SK-N-SH (cell line): ENCODE results near the gene IQCK. TPM values are rescaled to one million over a fixed set of nuclear protein-coding genes. Genes with fewer than 3 reads are reported as not detected.

Experiments used
- CTCF ChIA-PET: fragments of 300-600, 350-600 bp; formaldehyde crosslinking; extraction: SDS; loops from one replicate; lab custom pipeline; 2021; lab: Yijun Ruan, JAX
- POLR2A ChIA-PET: fragments of 350-600 bp; sonication (Branson Sonifier 250); formaldehyde crosslinking; extraction: SDS; loops from one replicate; lab custom pipeline; 2020; ENCODE audit warnings: antibody characterized with exemption, inconsistent platforms; lab: Yijun Ruan, JAX
- DNase-seq: peaks from one replicate; pipeline ENCODE4 v3.0.0; 2012
- H2AFZ ChIP-seq: fragments of 200-600 bp; sonication (generic); 2 replicates; pipeline ENCODE4 v1.8.1; 2016; ENCODE audit warnings: antibody characterized with exemption, mild to moderate bottlenecking, low read depth
- H3F3A ChIP-seq: fragments of 200-600 bp; sonication (generic); replicated peaks from 2 replicates; pipeline ENCODE3; 2016; ENCODE audit warnings: antibody characterized with exemption, mild to moderate bottlenecking; ENCODE audit not compliant: insufficient read depth
- H3K27ac ChIP-seq, 2 experiments: fragments of 200-500 bp in 1 of 2; fragments of 200-600 bp in 1 of 2; sonication (Bioruptor generic) in 1 of 2; sonication (generic), shearing (Covaris generic) in 1 of 2; 2 replicates each; pipeline versions ENCODE4 v1.5.1 to v1.6.1; 2014 to 2016; ENCODE audit warnings: low read depth in 2 of 2, inconsistent platforms in 1 of 2, low read length in 1 of 2, mild to moderate bottlenecking in 1 of 2, mixed read lengths in 1 of 2
- H3K27me3 ChIP-seq: fragments of 200-600 bp; sonication (generic), shearing (Covaris generic); 2 replicates; pipeline ENCODE4 v1.6.1; 2016; ENCODE audit warnings: mixed run types; ENCODE audit not compliant: insufficient read depth
- H3K36me3 ChIP-seq, 2 experiments: fragments of 200-500 bp in 1 of 2; fragments of 200-600 bp in 1 of 2; sonication (Bioruptor generic) in 1 of 2; sonication (generic) in 1 of 2; replicated peaks in 1 of 2; 2 replicates each; pipeline versions ENCODE3 to v1.5.1; 2014 to 2016; ENCODE audit warnings: low read length in 1 of 2, mild to moderate bottlenecking in 1 of 2; ENCODE audit not compliant: insufficient read depth in 2 of 2, control insufficient read depth in 1 of 2
- H3K4me1 ChIP-seq, 2 experiments: fragments of 200-500 bp in 1 of 2; fragments of 200-600 bp in 1 of 2; sonication (Bioruptor generic) in 1 of 2; sonication (generic), shearing (Covaris generic) in 1 of 2; 2 replicates each; pipeline versions ENCODE4 v1.5.1 to v1.6.1; 2014 to 2016; ENCODE audit warnings: low read depth in 1 of 2, low read length in 1 of 2, mixed run types in 1 of 2; ENCODE audit not compliant: insufficient read depth in 2 of 2, control insufficient read depth in 1 of 2
- H3K4me2 ChIP-seq: fragments of 200-600 bp; sonication (generic), shearing (Covaris generic); 2 replicates; pipeline ENCODE4 v1.6.1; 2017; ENCODE audit warnings: mixed run types
- H3K4me3 ChIP-seq, 2 experiments: fragments of 200-500 bp in 1 of 2; fragments of 200-600 bp in 1 of 2; sonication (Bioruptor generic) in 1 of 2; sonication (generic), shearing (Covaris generic) in 1 of 2; 2 replicates each; pipeline versions ENCODE4 v1.5.1 to v1.8.1; 2014 to 2016; ENCODE audit warnings: low read depth in 2 of 2, inconsistent platforms in 1 of 2, low read length in 1 of 2, mild to moderate bottlenecking in 1 of 2, mixed read lengths in 1 of 2, moderate library complexity in 1 of 2
- H3K79me2 ChIP-seq: fragments of 200-600 bp; sonication (generic); 2 replicates; pipeline ENCODE4 v1.8.1; 2017; ENCODE audit warnings: mild to moderate bottlenecking; ENCODE audit not compliant: insufficient read depth
- H3K9ac ChIP-seq: fragments of 200-600 bp; sonication (generic); 2 replicates; pipeline ENCODE4 v1.6.1; 2017; ENCODE audit warnings: mixed run types
- H3K9me2 ChIP-seq: fragments of 200-600 bp; sonication (generic); 2 replicates; pipeline ENCODE4 v1.6.1; 2017; ENCODE audit warnings: mixed run types
- H3K9me3 ChIP-seq: fragments of 200-600 bp; sonication (generic); 2 replicates; pipeline ENCODE4 v1.6.1; 2017; ENCODE audit warnings: mixed run types, mild to moderate bottlenecking, moderate library complexity
- H4K20me1 ChIP-seq: fragments of 200-600 bp; sonication (generic); 2 replicates; pipeline ENCODE4 v1.6.1; 2017; ENCODE audit warnings: mild to moderate bottlenecking, mixed run types; ENCODE audit not compliant: insufficient read depth
- CHD2 ChIP-seq: fragments of 150-350 bp; IDR thresholded peaks from 2 replicates; pipeline ENCODE4 v1.6.1; 2018; ENCODE audit warnings: low read length; ENCODE audit not compliant: partially characterized antibody
- CTCF ChIP-seq: fragments of 200-600 bp; sonication (generic); IDR thresholded peaks from 2 replicates; pipeline ENCODE4 v1.6.1; 2017; ENCODE audit warnings: antibody characterized with exemption, mild to moderate bottlenecking, moderate library complexity
- ELF1 ChIP-seq: IDR thresholded peaks from 2 replicates; pipeline ENCODE4 v1.4.0; 2012
- EZH2phosphoT487 ChIP-seq: fragments of 200-600 bp; sonication (generic); IDR thresholded peaks from 2 replicates; pipeline ENCODE4 v1.6.1; 2017; ENCODE audit warnings: low read depth, mixed run types, mild to moderate bottlenecking, antibody characterized with exemption, moderate library complexity, borderline replicate concordance
- GABPA ChIP-seq: IDR thresholded peaks from 2 replicates; pipeline ENCODE4 v1.4.0; 2012; ENCODE audit warnings: low read depth, mild to moderate bottlenecking
- JUND ChIP-seq: IDR thresholded peaks from 2 replicates; pipeline ENCODE4 v1.4.0; 2012
- MXI1 ChIP-seq: IDR thresholded peaks from 2 replicates; pipeline ENCODE4 v1.6.1; 2012; ENCODE audit warnings: mild to moderate bottlenecking, low read depth, low read length, improper control_type of control experiment
- NFIC ChIP-seq: IDR thresholded peaks from 2 replicates; pipeline ENCODE4 v1.4.0; 2012; ENCODE audit warnings: borderline replicate concordance
- NRF1 ChIP-seq: IDR thresholded peaks from 2 replicates; pipeline ENCODE4 v1.6.1; 2012; ENCODE audit warnings: low read depth, mild to moderate bottlenecking, low read length
- PBX3 ChIP-seq: IDR thresholded peaks from 2 replicates; pipeline ENCODE4; 2012
- POLR2AphosphoS5 ChIP-seq: IDR thresholded peaks from 2 replicates; pipeline ENCODE4 v1.6.1; 2012; ENCODE audit warnings: low read depth, low read length
- RAD21 ChIP-seq: IDR thresholded peaks from 2 replicates; pipeline ENCODE4 v1.6.1; 2012; ENCODE audit warnings: mild to moderate bottlenecking, low read length
- RXRA ChIP-seq: IDR thresholded peaks from 2 replicates; pipeline ENCODE4 v1.4.0; 2012; ENCODE audit warnings: low read depth, mild to moderate bottlenecking, borderline replicate concordance
- TAF1 ChIP-seq: IDR thresholded peaks from 2 replicates; pipeline ENCODE4 v1.6.1; 2012; ENCODE audit warnings: low read depth, mild to moderate bottlenecking, low read length, moderate library complexity, borderline replicate concordance
- TEAD4 ChIP-seq: IDR thresholded peaks from 2 replicates; pipeline ENCODE4 v1.4.0; 2012; ENCODE audit warnings: mild to moderate bottlenecking, borderline replicate concordance; ENCODE audit not compliant: insufficient read depth
- USF1 ChIP-seq: IDR thresholded peaks from 2 replicates; pipeline ENCODE4 v1.4.0; 2012; ENCODE audit warnings: low read depth, borderline replicate concordance
- USF2 ChIP-seq: fragments of 150-350 bp; IDR thresholded peaks from 2 replicates; pipeline ENCODE4 v1.6.1; 2017; ENCODE audit warnings: antibody characterized with exemption, low read length, low read depth, borderline replicate concordance
- YY1 ChIP-seq: IDR thresholded peaks from 2 replicates; pipeline ENCODE4 v1.4.0; 2012; ENCODE audit warnings: low read depth, mild to moderate bottlenecking
- WGBS: methylation state at CpG from one replicate; pipeline ENCODE4 v1.1.6; 2017; ENCODE audit warnings: low lambda C conversion rate; 5-methylcytosine and 5-hydroxymethylcytosine counted together
- polyA plus RNA-seq, 3 experiments: library from polyadenylated mRNA; depleted of rRNA; stranded (reverse); fragments of >200 nt; gene quantifications; 2 replicates each; pipeline ENCODE4 v1.2.3, GENCODE V29; 2012

Gene IQCK
- polyA plus RNA-seq, 1 of the 3 experiments (the other 2 are of a cell fraction), result 7.3 TPM

- ChIA-PET CTCF (no interaction called here), POLR2A (no interaction called here)
Observed at GRCh38 chr16:19743816-19744159, 25.7 kb downstream of the IQCK start.

GRCh38 chr16:19744670-19745069 lies 26.6 kb downstream of the IQCK start:
- H3F3A ChIP-seq, result no peaks in the 10 kb centered on the region
- no peaks in the 10 kb centered on the region for H3K79me2 ChIP-seq
- ChIA-PET POLR2A (no interaction called here), CTCF (no interaction called here)
- no peaks in the 10 kb centered on the region for H3K36me3 ChIP-seq
- H3K9ac ChIP-seq, result no peak overlapping the region
- peaks cover 0 to 16% of the 10 kb centered on the region in 2 experiments; a peak in 2 of 4 replicates for H3K4me1 ChIP-seq
- no peaks in the 10 kb centered on the region for H3K9me3 ChIP-seq
- H3K4me3 ChIP-seq, result no peak overlapping the region
- no peaks in the 10 kb centered on the region for H3K9me2 ChIP-seq
- no peak overlapping the region for H2AFZ ChIP-seq
- no peaks in the 10 kb centered on the region for H4K20me1 ChIP-seq
- H3K4me2 ChIP-seq, result no peak overlapping the region
- no peaks in the 10 kb centered on the region for H3K27me3 ChIP-seq
- no peak overlapping the region for H3K27ac ChIP-seq
- 79% methylated on average over 3 of the region's 3 CpGs for WGBS
- TF ChIP-seq EZH2phosphoT487 (no peak), PBX3 (no peak), USF2 (no peak), TAF1 (no peak), NFIC (no peak), CHD2 (no peak), MXI1 (no peak), TEAD4 (no peak), YY1 (no peak), POLR2AphosphoS5 (no peak), GABPA (no peak), JUND (no peak), ELF1 (no peak), CTCF (no peak), RXRA (no peak), RAD21 (no peak), NRF1 (no peak), USF1 (no peak)
- no peak for DNase-seq

More at GRCh38 chr16:19743816-19744159, 25.7 kb downstream of the IQCK start:
- peaks cover 0 to 1% of the 10 kb centered on the region in 2 experiments for H3K36me3 ChIP-seq
- peaks cover 0 to 16% of the 10 kb centered on the region in 2 experiments; a peak in 2 of 4 replicates for H3K4me1 ChIP-seq
- no peak for TF ChIP-seq TAF1
- H3F3A ChIP-seq, result no peaks in the 10 kb centered on the region
- no peaks in the 10 kb centered on the region for H4K20me1 ChIP-seq
- H3K9me3 ChIP-seq, result no peaks in the 10 kb centered on the region
- no peak overlapping the region for H3K27ac ChIP-seq
- H2AFZ ChIP-seq, result no peak overlapping the region
- no peak overlapping the region for H3K9ac ChIP-seq
- H3K79me2 ChIP-seq, result no peaks in the 10 kb centered on the region
- H3K27me3 ChIP-seq, result no peaks in the 10 kb centered on the region
- H3K4me2 ChIP-seq, result no peak overlapping the region
- H3K4me3 ChIP-seq, result no peak overlapping the region
- no peaks in the 10 kb centered on the region for H3K9me2 ChIP-seq
- no peak for DNase-seq
